COLO829 (cell line): ENCODE results near the gene COL24A1.
"Not testable (repeated sequence)": the region's sequence is repeated elsewhere in the genome, so short reads cannot be mapped to it uniquely, and the experiment has no call there.

ENCODE experiments used
- DNase-seq: peaks from one replicate; pipeline ENCODE4 v3.0.0; 2012; ENCODE audit warnings: low spot score

The COL24A1 gene

GRCh38 chr1:85801520-85801919 lies 355.1 kb downstream of the COL24A1 start:
- DNase-seq: no peak

DNA sequence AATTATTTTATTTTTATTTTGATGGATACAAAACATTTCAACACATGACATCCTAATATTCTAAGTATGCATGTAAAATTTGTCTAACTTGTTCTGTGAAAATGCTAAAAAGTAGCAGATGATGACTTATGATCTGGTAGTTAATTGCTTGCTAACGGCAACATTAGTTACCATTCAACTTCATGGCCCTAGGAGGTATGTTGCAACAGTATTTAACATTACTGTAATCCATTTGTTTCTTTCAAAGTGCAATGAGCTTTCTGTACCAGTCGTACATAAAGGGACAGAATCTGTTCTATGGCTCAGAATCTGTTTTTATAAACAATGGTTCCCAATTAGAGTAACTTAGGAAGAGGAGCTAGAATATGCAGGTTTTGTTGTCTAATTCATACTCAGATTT lies 356.8 kb downstream of the COL24A1 start:
- DNase-seq: no peak

- no peak for DNase-seq
These were observed 358.2 kb downstream of the COL24A1 start for GRCh38 chr1:85798419-85798818.

DNA sequence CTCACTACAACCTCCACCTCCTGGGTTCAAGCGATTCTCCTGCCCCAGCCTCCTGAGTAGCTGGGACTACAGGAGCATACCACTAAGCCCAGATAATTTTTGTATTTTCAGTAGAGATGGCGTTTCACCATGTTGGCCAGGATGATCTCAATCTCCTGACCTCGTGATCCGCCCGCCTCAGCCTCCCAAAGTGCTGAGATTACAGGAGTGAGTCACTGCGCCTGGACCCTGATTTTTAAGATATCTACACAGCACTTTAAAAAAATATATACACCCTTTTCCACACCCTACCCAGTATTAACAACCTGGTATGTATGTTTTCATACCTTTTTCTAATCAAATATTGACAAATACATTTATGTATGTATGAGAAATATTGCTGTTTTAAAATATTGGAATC lies 379.6 kb downstream of the COL24A1 start:
- not testable (repeated sequence) for DNase-seq

- no peak for DNase-seq
These were observed 393.8 kb downstream of the COL24A1 start for GRCh38 chr1:85762804-85763203.

DNA sequence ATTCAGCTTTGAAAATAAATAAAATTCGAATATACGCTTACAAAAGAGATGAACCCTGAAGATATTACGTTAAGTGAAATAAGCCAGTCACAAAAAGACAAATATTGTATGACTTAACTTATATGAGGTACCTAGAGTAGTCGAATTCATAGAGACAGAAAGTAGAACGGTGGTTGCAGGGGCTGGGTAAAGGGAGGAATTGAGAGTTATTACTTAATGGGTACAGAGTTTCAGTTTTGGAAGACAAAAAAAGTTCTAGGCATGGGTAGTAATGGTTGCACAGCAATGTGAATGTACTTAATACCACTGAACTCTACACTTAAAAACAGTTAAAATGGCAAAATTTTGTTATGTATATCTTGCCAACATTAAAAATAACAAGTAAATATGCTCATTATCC lies 399.7 kb downstream of the COL24A1 start:
- no peak for DNase-seq

DNA sequence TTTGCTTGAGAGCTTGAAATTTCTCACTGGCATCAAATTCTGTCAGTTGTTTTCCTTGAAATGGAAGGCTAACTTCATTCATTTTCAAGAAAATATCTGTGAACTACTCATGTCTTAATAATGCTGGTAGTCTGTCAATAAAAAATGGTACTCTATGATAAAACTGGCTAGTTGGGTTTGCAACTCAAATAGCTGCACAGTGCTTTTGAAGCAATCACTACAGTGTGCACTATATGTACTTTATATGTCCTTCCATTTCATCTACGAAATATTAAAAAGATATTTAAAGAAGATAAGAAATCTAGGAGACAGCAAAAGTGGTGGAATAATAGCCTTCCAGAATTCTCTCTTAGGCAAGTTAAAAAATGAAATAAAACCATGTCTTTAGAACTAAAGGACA lies 408.5 kb downstream of the COL24A1 start:
- DNase-seq: no peak

- DNase-seq: no peak
These were observed 409.8 kb downstream of the COL24A1 start for GRCh38 chr1:85746777-85747176.

- no peak for DNase-seq
These were observed 412.8 kb downstream of the COL24A1 start for GRCh38 chr1:85743814-85744213.

GRCh38 chr1:85734931-85735330 lies 421.6 kb downstream of the COL24A1 start:
- DNase-seq: no peak

- no peak for DNase-seq
These were observed 437.8 kb downstream of the COL24A1 start for GRCh38 chr1:85718678-85719340.

DNA sequence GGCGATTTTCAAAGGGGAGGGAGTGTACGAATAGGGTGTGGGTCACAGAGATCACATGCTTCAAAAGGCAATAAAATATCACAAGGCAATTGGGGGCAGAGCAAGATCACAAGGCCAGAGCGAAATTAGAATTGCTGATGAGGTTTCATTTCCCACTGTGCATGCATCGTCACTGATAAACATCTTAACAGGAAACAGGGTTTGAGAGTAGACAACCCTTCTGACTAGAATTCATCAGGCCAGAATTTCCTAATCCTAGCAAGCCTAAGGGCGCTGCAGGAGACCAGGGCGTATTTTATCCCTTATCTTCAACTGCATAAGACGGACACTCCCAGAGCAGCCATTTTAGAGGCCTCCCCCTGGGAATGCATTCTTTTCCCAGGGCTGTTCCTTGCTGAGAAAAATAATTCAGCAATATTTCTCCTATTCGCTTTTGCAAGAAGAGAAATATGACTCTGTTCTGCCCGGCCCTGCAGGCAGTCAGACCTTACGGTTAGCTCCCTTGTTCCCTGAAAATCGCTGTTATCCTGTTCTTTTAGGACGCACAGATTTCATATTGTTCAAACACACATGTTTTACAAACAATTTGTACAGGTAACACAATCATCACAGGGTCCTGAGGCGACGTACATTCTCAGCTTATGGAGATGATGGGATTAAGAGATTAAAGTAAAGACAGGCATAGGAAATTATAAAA lies 442.0 kb downstream of the COL24A1 start:
- DNase-seq: not testable (repeated sequence)

- no peak for DNase-seq
These were observed 447.7 kb downstream of the COL24A1 start for GRCh38 chr1:85708829-85709227.

- DNase-seq: peak; percentile 76
These were observed 448.4 kb downstream of the COL24A1 start, which contains the start of gene ZNHIT6 for GRCh38 chr1:85707990-85708828. ZNHIT6 (minus strand) TSS chr1:85708433; CDS start chr1:85708284, 149 bp downstream.

GRCh38 chr1:85707267-85707989 lies 449.1 kb downstream of the COL24A1 start:
- no peak for DNase-seq

DNA sequence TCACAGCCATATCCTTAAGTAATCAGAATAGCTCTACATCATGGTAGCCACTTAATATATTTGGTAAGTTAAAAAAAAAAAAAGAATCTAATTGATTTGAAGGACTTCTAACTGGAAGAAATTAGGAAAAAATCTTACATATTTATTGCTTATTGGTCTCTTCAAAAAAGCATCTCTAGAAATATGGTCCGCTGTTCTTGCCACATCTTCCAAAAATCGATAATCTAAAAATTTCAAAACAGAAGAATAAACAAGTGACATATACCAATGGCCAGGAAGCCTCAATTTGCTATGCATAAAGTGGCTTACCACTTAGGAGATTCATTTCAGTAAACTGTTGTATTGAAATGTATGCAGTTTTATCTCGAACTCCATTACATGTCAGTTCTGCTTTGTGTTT lies 450.6 kb downstream of the COL24A1 start:
- no peak for DNase-seq

DNA sequence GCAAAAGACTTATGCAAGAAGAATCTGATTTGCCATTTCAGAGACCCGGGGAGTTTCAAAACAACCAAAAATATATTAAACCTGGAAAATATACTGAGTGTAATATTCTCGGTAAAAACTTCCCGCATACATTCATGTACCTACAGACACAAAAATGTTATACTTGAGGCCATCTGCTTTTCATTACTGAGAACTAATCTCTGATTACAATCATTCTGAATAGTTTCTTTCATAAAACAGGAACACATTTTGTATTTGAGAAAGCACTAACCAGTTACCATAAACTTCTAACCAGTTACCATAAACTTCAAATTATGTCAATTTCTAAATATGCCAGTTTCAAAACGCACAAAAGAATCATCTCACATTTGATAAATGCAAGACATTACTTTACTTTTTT lies 456.1 kb downstream of the COL24A1 start:
- no peak for DNase-seq

DNA sequence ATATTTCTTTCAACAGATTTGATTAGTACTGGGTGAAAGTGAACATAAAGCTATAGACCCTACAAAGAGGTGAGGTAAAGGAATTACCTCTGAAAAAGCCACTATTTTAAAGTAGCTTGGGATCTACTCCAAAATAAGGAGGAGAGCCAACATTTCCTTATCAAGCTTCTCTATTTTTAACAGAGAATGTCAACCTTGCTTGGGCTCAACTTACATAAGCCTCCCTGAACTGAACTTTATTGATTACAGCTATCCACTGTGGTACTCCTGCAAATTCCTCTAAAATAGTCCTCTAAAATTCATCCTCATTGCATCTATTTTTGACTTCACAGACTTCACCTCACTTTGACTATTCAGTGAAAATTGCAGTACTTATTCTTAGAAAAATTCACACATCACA lies 458.7 kb downstream of the COL24A1 start:
- DNase-seq: no peak

DNA sequence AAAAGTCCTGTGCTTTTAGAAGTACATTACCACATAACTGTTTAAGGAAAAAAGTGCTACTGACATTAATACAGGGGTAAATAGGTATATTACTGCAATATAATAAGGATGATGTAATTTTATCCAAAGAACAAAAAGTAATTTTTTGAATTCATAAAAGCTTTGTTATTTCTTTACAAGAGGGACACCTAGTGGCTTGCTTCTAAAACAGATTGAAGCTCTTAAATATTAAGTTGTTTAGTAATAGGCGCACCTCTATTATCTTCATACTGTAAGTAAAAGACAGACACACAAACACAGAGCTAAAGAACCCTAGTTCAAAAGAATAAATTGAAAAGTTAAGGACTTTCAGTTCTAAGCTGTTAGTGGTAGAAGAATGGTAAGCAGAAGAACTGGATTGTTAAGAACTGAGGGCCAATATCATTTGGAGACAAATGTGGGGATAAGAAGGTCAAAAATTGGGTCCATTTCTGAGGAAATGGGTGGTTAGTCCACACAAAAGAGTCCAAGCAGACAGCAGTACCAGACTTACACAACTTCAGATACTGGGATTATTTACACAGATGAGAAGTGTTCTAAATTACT lies 463.8 kb downstream of the COL24A1 start:
- no peak for DNase-seq

- no peak for DNase-seq
These were observed 466.7 kb downstream of the COL24A1 start for GRCh38 chr1:85689775-85690404.

GRCh38 chr1:85683292-85684025 lies 473.1 kb downstream of the COL24A1 start:
- no peak for DNase-seq
